ENCODE data around the gene CRKL. TPM values are rescaled to one million over a fixed set of nuclear protein-coding genes. Genes with fewer than 3 reads are reported as not detected.

The CRKL gene
- total RNA-seq, 1 donor from 2014 or later: 49.2 TPM

DNA sequence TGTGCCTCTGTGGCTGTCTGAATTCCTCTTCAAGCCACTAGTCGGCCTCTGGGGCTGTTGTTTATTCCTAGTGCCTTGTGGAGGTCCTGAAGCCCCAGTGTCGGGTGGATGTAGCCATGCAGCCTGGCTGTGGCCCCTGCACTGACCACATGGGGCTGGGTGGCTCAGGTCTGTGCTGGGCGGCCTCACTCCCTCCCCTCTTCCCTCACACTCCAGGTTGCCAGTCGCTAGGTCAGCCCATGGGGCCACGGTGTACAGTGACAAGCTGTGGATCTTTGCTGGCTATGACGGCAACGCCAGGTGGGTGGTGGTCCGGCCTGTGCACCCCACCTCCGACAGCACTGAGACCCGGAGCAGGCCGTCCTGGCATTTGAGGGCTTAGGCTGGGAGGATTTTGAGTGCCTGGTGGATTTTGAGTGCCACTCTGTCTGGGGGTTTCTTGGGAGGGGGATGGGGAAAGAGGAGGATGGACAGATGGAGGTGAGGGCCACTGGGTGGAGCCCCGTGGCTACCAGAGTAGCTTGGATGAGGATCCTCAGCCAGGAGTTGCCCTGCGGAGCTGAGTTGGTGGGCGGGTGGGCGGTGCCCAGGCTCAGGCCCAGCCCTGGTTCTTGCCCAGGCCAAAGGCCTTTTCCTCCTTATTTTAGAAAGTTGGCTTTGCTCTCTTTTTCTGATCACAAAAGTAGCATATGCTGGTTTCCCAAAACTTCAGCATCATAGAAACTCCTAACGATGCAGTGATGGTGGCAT lies 71.5 kb downstream of the CRKL start:
- Mint-ChIP-seq H3K4me3 (ENCODE audit: unreplicated experiment) (no peak overlapping the region), H3K27ac (ENCODE audit: unreplicated experiment) (no peak overlapping the region), H3K9me3 (ENCODE audit: low read depth) (no peaks in the 10 kb centered on the region), H3K4me1 (ENCODE audit: low read depth) (peaks cover 5% of the 10 kb centered on the region), H3K36me3 (ENCODE audit: low read depth) (peaks cover 9% of the 10 kb centered on the region), H3K27me3 (ENCODE audit: low read depth) (no peaks in the 10 kb centered on the region)
- DNase-seq (ENCODE audit: low spot score): peak; percentile 87
- TF ChIP-seq, protein P1, sequence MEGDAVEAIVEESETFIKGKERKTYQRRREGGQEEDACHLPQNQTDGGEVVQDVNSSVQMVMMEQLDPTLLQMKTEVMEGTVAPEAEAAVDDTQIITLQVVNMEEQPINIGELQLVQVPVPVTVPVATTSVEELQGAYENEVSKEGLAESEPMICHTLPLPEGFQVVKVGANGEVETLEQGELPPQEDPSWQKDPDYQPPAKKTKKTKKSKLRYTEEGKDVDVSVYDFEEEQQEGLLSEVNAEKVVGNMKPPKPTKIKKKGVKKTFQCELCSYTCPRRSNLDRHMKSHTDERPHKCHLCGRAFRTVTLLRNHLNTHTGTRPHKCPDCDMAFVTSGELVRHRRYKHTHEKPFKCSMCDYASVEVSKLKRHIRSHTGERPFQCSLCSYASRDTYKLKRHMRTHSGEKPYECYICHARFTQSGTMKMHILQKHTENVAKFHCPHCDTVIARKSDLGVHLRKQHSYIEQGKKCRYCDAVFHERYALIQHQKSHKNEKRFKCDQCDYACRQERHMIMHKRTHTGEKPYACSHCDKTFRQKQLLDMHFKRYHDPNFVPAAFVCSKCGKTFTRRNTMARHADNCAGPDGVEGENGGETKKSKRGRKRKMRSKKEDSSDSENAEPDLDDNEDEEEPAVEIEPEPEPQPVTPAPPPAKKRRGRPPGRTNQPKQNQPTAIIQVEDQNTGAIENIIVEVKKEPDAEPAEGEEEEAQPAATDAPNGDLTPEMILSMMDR (IDR thresholded peaks at IDR 0.05): no peak

DNA sequence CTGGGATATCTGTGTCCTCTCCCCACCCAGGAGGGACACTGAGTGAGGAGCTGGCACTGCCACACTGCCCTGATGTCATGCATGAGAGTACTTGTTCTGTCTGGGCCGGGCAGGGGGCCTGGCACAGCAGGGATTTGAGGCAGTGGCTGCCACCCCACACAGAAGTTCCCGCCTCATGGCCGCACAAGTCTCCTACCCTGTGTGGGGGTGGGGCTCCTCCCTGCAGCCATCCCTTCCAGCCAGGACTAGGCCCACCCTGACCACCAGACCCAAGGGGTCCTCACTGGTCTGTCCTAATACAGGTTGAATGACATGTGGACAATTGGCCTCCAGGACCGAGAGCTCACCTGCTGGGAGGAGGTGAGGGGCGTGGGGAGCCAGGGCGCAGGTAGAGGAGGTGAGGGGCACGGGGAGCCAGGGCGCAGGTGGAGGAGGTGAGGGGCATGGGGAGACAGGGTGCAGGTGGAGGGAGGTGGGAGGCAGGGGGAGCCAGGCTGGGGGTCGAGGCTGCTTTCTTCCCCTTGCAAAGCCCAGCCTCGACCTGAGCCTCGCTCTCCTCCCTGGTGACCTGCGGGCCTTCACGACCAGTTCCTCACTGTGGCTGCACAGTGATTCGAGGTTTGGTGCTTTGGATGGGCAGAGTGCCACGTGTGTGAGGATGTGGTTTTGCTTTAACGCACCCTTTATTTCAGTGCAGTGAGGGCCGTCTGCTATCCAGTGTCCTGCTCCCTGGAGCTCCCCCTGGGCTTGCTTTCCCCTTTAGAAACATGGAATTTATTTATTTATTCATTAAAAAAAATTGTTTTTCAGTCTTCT lies 72.3 kb downstream of the CRKL start:
- Mint-ChIP-seq H3K36me3 (ENCODE audit: low read depth) (peaks cover 7% of the 10 kb centered on the region), H3K9me3 (ENCODE audit: low read depth) (no peaks in the 10 kb centered on the region), H3K27me3 (ENCODE audit: low read depth) (no peaks in the 10 kb centered on the region), H3K27ac (ENCODE audit: unreplicated experiment) (no peak overlapping the region), H3K4me1 (ENCODE audit: low read depth) (no peaks in the 10 kb centered on the region), H3K4me3 (ENCODE audit: unreplicated experiment) (no peak overlapping the region)
- TF ChIP-seq, protein P1 (IDR thresholded peaks at IDR 0.05): no peak
- no peak for DNase-seq (ENCODE audit: low spot score)

DNA sequence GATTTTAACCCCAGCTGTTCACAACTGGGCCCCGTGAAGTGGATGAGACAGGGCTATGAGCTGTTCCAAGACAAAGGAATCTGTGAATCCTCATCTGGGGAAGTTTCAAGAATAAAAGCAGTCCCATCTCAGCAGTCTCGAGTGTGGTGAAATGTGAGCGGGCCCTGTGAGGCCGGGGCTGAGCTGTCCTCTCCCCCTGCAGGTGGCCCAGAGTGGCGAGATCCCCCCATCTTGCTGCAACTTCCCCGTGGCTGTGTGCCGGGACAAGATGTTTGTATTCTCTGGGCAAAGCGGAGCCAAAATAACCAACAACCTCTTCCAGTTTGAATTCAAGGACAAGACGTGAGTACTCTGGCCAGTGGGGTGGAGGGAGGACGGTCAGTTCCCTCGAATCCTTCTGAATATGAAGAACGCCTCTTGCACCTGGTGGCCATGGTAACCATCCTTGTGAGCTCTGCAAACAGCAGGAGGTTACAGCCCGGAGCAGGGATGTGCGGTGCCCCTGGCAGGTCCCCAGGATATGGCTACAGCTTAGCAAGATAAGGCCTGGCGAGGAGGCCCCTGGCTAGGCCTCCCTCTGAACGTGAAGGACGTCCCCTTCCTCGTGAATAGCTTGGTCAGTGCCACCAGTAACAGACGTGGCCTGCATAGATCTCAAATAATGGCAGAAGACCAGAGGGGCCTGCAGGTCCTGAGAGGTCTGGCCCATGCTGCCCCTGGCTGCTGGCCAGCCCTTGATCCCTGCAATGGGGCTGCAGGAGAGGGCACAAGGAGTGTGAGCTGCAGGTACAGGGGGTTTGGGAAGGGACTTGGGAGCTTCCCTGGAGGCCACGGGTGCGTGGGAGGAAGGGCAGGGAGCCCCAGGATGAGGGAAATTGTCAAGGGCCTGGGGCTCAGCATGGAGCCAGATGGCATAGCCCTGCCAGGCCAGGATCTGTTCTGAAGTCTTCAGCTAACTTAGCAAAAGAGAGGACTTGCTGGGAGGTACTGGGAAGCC lies 73.3 kb downstream of the CRKL start:
- DNase-seq (ENCODE audit: low spot score): no peak
- no peaks in the 10 kb centered on the region for H3K27me3 Mint-ChIP-seq (ENCODE audit: low read depth)
- H3K9me3 Mint-ChIP-seq (ENCODE audit: low read depth): no peaks in the 10 kb centered on the region
- H3K36me3 Mint-ChIP-seq (ENCODE audit: low read depth): peaks cover 7% of the 10 kb centered on the region
- H3K4me3 Mint-ChIP-seq (ENCODE audit: unreplicated experiment): no peak overlapping the region
- no peaks in the 10 kb centered on the region for H3K4me1 Mint-ChIP-seq (ENCODE audit: low read depth)
- H3K27ac Mint-ChIP-seq (ENCODE audit: unreplicated experiment): no peak overlapping the region
- TF ChIP-seq, protein P1 (IDR thresholded peaks at IDR 0.05): no peak

DNA sequence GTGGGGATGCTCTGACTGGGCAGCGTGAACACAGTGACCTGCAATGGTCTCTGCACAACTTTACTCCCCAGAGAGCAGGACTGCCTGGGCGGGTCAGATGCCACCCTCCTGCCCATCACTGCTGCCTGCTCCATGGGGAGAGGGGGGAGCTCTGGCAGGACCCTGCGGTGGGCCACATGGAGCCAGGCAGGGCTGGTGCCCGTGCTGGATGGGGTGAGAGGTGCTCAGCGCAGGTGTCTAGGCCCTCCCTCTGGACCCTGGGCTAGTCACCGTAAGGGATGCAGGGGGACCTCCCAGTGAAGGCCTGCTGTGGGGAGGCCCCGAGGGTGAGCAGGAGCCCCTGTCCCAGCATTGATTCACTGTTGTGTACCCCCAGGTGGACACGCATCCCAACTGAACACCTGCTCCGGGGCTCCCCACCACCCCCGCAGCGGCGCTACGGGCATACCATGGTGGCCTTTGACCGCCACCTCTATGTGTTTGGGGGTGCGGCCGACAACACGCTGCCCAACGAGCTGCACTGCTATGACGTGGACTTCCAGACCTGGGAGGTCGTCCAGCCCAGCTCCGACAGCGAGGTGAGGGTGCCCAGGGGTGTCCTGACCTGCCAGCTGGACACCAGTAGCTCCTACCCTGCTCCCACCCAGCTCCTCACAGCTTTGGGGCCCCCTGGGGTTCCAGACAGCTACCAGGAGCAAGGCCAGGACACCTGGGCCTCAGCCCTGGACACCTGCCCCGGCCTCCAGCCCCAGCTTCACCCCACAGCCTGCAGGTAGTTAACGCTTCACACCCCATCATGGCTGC lies 74.2 kb downstream of the CRKL start:
- Mint-ChIP-seq H3K4me1 (ENCODE audit: low read depth) (no peaks in the 10 kb centered on the region), H3K27ac (ENCODE audit: unreplicated experiment) (no peak overlapping the region), H3K36me3 (ENCODE audit: low read depth) (peaks cover 8% of the 10 kb centered on the region), H3K9me3 (ENCODE audit: low read depth) (no peaks in the 10 kb centered on the region), H3K4me3 (ENCODE audit: unreplicated experiment) (no peak overlapping the region), H3K27me3 (ENCODE audit: low read depth) (no peaks in the 10 kb centered on the region)
- TF ChIP-seq, protein P1 (IDR thresholded peaks at IDR 0.05): no peak
- DNase-seq (ENCODE audit: low spot score): no peak

All from chondrocyte (in vitro differentiated cells).